ENCODE measurements around the gene KRTAP10-5.
"Not testable (repeated sequence)": the region's sequence is repeated elsewhere in the genome, so short reads cannot be mapped to it uniquely, and the experiment has no call there.

Gene KRTAP10-5

DNA sequence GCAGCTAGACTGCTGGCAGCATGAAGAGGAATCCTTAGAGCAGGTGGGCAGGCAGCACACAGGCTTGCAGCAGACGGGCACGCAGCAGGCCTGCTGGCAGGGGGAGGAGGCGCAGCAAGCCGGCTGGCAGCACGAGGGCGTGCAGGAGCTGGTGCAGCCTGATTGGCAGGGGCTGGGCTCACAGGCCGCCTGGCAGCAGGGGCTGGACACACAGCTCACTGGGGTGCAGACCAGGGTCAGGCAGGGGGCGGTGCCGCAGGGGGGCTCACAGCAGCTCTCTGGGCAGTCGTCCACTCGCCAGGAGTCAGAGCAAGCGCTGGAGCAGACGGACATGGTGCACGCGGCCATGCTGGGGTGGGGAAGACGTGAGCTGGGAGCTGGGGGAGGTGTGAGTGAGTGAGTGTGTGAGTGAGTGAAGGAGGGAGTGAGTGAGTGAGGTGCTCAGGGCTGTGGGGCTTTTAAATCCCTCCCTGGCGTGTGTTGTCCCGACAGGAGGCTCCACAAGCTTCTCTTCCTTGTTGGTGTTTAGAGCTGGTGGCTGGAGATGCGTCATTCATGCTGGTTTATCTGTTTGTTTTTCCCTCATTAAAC lies at the start of gene KRTAP10-5:
TSS of gene KRTAP10-5 (minus strand) at position 374 of the 591 bp plus-strand sequence. CDS start at position 348, 26 bp downstream.
- H3K4me1 ChIP-seq (ENCODE audit: control insufficient read depth, low read depth, low read length); H3K36me3 ChIP-seq (ENCODE audit: control insufficient read depth, low read depth, low read length); H3K4me3 ChIP-seq (ENCODE audit: low read length); H3K9me3 ChIP-seq (ENCODE audit: control insufficient read depth, low read depth, low read length); H3K9ac ChIP-seq (ENCODE audit: low read length); H3K27ac ChIP-seq (ENCODE audit: low read length); H3K27me3 ChIP-seq (ENCODE audit: control insufficient read depth, insufficient read depth, low read length): not testable (repeated sequence)

- Histone ChIP-seq H3K4me1 (ENCODE audit: control insufficient read depth, low read depth, low read length) (no peaks in the 10 kb centered on the region), H3K9me3 (ENCODE audit: control insufficient read depth, low read depth, low read length) (peaks cover 8% of the 10 kb centered on the region), H3K36me3 (ENCODE audit: control insufficient read depth, low read depth, low read length) (no peaks in the 10 kb centered on the region), H3K4me3 (ENCODE audit: low read length) (no peak overlapping the region), H3K27ac (ENCODE audit: low read length) (no peak overlapping the region), H3K9ac (ENCODE audit: low read length) (no peak overlapping the region), H3K27me3 (ENCODE audit: control insufficient read depth, insufficient read depth, low read length) (no peaks in the 10 kb centered on the region)
Measured at GRCh38 chr21:44628707-44629391, 48.4 kb upstream of the KRTAP10-5 start.

GRCh38 chr21:44627831-44628233 lies 47.4 kb upstream of the KRTAP10-5 start:
- H3K4me1 ChIP-seq (ENCODE audit: control insufficient read depth, low read depth, low read length); H3K27me3 ChIP-seq (ENCODE audit: control insufficient read depth, insufficient read depth, low read length); H3K9ac ChIP-seq (ENCODE audit: low read length); H3K4me3 ChIP-seq (ENCODE audit: low read length); H3K27ac ChIP-seq (ENCODE audit: low read length); H3K36me3 ChIP-seq (ENCODE audit: control insufficient read depth, low read depth, low read length): not testable (repeated sequence)
- H3K9me3 ChIP-seq (ENCODE audit: control insufficient read depth, low read depth, low read length): peaks cover 19% of the 10 kb centered on the region

- not testable (repeated sequence) for H3K27me3 ChIP-seq (ENCODE audit: control insufficient read depth, insufficient read depth, low read length); H3K36me3 ChIP-seq (ENCODE audit: control insufficient read depth, low read depth, low read length); H3K27ac ChIP-seq (ENCODE audit: low read length); H3K4me3 ChIP-seq (ENCODE audit: low read length); H3K9ac ChIP-seq (ENCODE audit: low read length); H3K4me1 ChIP-seq (ENCODE audit: control insufficient read depth, low read depth, low read length)
- peaks cover 19% of the 10 kb centered on the region for H3K9me3 ChIP-seq (ENCODE audit: control insufficient read depth, low read depth, low read length)
Measured at GRCh38 chr21:44627181-44627822, 46.9 kb upstream of the KRTAP10-5 start.

- H3K9ac ChIP-seq (ENCODE audit: low read length): no peak within 1 kb of the TSS
- no peaks in the 10 kb centered on the region for H3K4me1 ChIP-seq (ENCODE audit: control insufficient read depth, low read depth, low read length)
- H3K27ac ChIP-seq (ENCODE audit: low read length): no peak within 1 kb of the TSS
- H3K36me3 ChIP-seq (ENCODE audit: control insufficient read depth, low read depth, low read length): no peaks in the 10 kb centered on the region
- H3K9me3 ChIP-seq (ENCODE audit: control insufficient read depth, low read depth, low read length): peaks cover 19% of the 10 kb centered on the region
- no peak within 1 kb of the TSS for H3K4me3 ChIP-seq (ENCODE audit: low read length)
- H3K27me3 ChIP-seq (ENCODE audit: control insufficient read depth, insufficient read depth, low read length): no peaks in the 10 kb centered on the region
Measured at GRCh38 chr21:44626673-44627143, 46.3 kb upstream of the KRTAP10-5 start, which contains the start of gene KRTAP10-9. Gene KRTAP10-9, plus strand, starts transcription at chr21:44627093. Its CDS starts 79 bp downstream, at chr21:44627172.

DNA sequence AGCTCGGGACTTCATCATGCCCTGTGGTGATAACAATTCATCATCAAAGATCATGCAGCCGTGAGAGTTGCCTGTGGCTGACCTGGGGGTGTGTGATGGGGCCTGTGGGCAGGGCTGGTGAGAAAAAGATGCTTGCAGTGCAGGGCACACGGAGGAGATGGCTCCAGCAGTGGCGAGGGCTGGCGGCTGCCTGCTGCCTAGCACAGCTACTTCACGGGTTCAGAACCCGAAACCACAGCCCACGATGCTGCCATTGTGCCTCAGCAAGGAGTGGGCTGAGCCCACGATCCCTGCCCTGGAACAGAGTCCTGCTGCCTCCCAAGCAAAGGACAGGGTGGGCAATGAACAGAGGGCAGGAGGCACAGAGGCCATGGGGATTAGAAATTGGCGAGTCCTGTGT lies 45.9 kb upstream of the KRTAP10-5 start:
- H3K36me3 ChIP-seq (ENCODE audit: control insufficient read depth, low read depth, low read length): no peaks in the 10 kb centered on the region
- H3K27me3 ChIP-seq (ENCODE audit: control insufficient read depth, insufficient read depth, low read length): no peaks in the 10 kb centered on the region
- H3K9ac ChIP-seq (ENCODE audit: low read length): no peak overlapping the region
- no peak overlapping the region for H3K27ac ChIP-seq (ENCODE audit: low read length)
- H3K9me3 ChIP-seq (ENCODE audit: control insufficient read depth, low read depth, low read length): peaks cover 19% of the 10 kb centered on the region
- no peaks in the 10 kb centered on the region for H3K4me1 ChIP-seq (ENCODE audit: control insufficient read depth, low read depth, low read length)
- no peak overlapping the region for H3K4me3 ChIP-seq (ENCODE audit: low read length)

DNA sequence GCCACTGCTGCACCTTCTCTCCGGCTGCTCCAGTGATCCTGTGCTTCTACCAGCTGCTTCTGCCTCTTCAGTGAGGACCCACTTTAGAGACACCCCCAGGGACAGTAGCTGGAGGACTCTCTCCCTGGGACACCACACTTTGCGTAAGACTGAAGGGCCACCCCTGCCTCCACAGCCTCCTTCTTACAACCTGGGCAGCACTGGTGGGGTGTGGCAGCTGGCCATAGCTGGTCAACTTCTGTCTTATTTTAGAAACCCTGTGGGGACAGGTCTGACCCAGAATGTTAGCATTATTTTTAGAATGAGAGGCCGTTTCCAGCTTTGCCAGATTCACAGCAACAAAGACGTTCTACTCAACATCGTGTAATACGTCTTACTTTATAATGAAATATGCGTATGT lies 45.4 kb upstream of the KRTAP10-5 start:
- no peak overlapping the region for H3K9ac ChIP-seq (ENCODE audit: low read length)
- H3K9me3 ChIP-seq (ENCODE audit: control insufficient read depth, low read depth, low read length): peaks cover 19% of the 10 kb centered on the region
- H3K4me1 ChIP-seq (ENCODE audit: control insufficient read depth, low read depth, low read length): no peaks in the 10 kb centered on the region
- H3K27me3 ChIP-seq (ENCODE audit: control insufficient read depth, insufficient read depth, low read length): no peaks in the 10 kb centered on the region
- no peak overlapping the region for H3K27ac ChIP-seq (ENCODE audit: low read length)
- H3K36me3 ChIP-seq (ENCODE audit: control insufficient read depth, low read depth, low read length): no peaks in the 10 kb centered on the region
- no peak overlapping the region for H3K4me3 ChIP-seq (ENCODE audit: low read length)

DNA sequence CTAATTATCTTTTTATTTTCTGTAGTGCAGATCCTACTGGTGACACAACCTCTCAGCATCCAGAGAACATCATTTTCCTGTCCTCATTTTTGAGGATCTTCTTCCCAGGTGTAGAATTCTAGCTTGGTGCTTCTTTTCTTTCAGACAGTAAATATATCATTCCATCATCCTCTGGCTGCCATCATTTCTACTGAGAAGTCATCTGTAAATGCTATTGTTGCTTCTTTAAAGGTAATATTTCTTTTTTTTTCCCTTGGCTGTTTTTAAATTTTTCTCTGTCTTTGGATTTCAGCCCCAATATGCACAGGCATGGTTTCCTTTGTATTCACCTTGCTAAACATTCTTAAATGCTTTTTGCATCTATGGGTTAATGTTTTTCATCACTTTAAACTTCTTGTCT lies 43.2 kb upstream of the KRTAP10-5 start:
- H3K9ac ChIP-seq (ENCODE audit: low read length): no peak overlapping the region
- H3K27ac ChIP-seq (ENCODE audit: low read length): no peak overlapping the region
- H3K9me3 ChIP-seq (ENCODE audit: control insufficient read depth, low read depth, low read length): peaks cover 19% of the 10 kb centered on the region
- H3K27me3 ChIP-seq (ENCODE audit: control insufficient read depth, insufficient read depth, low read length): no peaks in the 10 kb centered on the region
- H3K4me1 ChIP-seq (ENCODE audit: control insufficient read depth, low read depth, low read length): no peaks in the 10 kb centered on the region
- H3K4me3 ChIP-seq (ENCODE audit: low read length): no peak overlapping the region
- H3K36me3 ChIP-seq (ENCODE audit: control insufficient read depth, low read depth, low read length): no peaks in the 10 kb centered on the region

- H3K4me3 ChIP-seq (ENCODE audit: low read length): no peak overlapping the region
- H3K9me3 ChIP-seq (ENCODE audit: control insufficient read depth, low read depth, low read length): peaks cover 15% of the 10 kb centered on the region
- no peak overlapping the region for H3K27ac ChIP-seq (ENCODE audit: low read length)
- no peaks in the 10 kb centered on the region for H3K4me1 ChIP-seq (ENCODE audit: control insufficient read depth, low read depth, low read length)
- no peak overlapping the region for H3K9ac ChIP-seq (ENCODE audit: low read length)
- no peaks in the 10 kb centered on the region for H3K27me3 ChIP-seq (ENCODE audit: control insufficient read depth, insufficient read depth, low read length)
- no peaks in the 10 kb centered on the region for H3K36me3 ChIP-seq (ENCODE audit: control insufficient read depth, low read depth, low read length)
Measured at GRCh38 chr21:44619886-44620285, 39.5 kb upstream of the KRTAP10-5 start.

DNA sequence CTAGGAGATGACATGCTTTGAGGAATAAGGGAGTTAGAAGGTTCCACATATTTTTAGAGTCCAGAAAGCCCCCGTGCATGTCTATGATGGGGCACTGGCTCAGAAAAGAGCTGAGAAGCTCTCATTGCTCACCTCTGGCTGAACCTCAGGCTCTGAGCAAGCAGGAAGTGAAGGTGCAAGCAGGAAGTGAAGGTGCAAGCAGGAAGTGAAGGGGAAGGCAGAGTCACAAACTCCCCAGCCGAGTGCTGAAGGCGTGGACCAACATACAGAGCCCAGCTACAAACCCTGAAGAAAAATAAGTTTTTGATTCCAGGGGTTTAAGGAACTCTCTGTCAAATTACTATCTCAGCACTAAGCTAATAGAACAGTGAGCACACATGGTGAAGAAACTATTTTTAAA lies 38.5 kb upstream of the KRTAP10-5 start:
- H3K27ac ChIP-seq (ENCODE audit: low read length): no peak overlapping the region
- H3K27me3 ChIP-seq (ENCODE audit: control insufficient read depth, insufficient read depth, low read length): no peaks in the 10 kb centered on the region

DNA sequence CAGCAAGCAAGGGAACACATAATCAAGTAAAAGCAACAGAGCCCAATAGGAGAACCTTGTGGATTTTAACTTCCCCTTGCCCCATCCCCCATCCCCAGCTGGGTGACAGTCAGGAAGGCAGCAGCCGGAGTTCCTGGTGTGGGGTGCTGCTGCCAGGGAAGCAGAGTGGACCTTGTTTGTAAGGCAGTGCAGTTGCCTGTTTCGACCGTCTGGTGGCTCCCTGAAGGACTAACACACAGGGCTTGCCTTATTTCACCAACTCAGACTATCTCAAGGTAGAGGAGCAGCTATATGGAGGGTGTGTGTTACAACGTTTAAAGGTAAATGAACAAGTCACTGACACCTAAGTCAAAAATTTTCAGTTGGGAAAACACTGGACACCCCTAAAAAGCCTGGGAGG lies 38.1 kb upstream of the KRTAP10-5 start:
- H3K4me3 ChIP-seq (ENCODE audit: low read length): no peak overlapping the region
- peaks cover 7% of the 10 kb centered on the region for H3K9me3 ChIP-seq (ENCODE audit: control insufficient read depth, low read depth, low read length)
- no peaks in the 10 kb centered on the region for H3K4me1 ChIP-seq (ENCODE audit: control insufficient read depth, low read depth, low read length)
- no peak overlapping the region for H3K9ac ChIP-seq (ENCODE audit: low read length)
- H3K27ac ChIP-seq (ENCODE audit: low read length): no peak overlapping the region
- no peaks in the 10 kb centered on the region for H3K36me3 ChIP-seq (ENCODE audit: control insufficient read depth, low read depth, low read length)
- H3K27me3 ChIP-seq (ENCODE audit: control insufficient read depth, insufficient read depth, low read length): no peaks in the 10 kb centered on the region

More for the DNA sequence above, 38.5 kb upstream of the KRTAP10-5 start:
- Histone ChIP-seq H3K36me3 (ENCODE audit: control insufficient read depth, low read depth, low read length) (no peaks in the 10 kb centered on the region), H3K4me1 (ENCODE audit: control insufficient read depth, low read depth, low read length) (no peaks in the 10 kb centered on the region), H3K9me3 (ENCODE audit: control insufficient read depth, low read depth, low read length) (peaks cover 11% of the 10 kb centered on the region), H3K9ac (ENCODE audit: low read length) (no peak overlapping the region), H3K4me3 (ENCODE audit: low read length) (no peak overlapping the region)
